ENCODE measurements around the gene EIF4EBP2. TPM values are rescaled to one million over a fixed set of nuclear protein-coding genes. Genes with fewer than 3 reads are reported as not detected.
A peak's percentile ranks its signal among the peaks of the same experiment; 100 is the strongest.

The EIF4EBP2 gene
- polyA plus RNA-seq, 3 donors, result 26.3 to 93.8 (median 73.4) TPM

DNA sequence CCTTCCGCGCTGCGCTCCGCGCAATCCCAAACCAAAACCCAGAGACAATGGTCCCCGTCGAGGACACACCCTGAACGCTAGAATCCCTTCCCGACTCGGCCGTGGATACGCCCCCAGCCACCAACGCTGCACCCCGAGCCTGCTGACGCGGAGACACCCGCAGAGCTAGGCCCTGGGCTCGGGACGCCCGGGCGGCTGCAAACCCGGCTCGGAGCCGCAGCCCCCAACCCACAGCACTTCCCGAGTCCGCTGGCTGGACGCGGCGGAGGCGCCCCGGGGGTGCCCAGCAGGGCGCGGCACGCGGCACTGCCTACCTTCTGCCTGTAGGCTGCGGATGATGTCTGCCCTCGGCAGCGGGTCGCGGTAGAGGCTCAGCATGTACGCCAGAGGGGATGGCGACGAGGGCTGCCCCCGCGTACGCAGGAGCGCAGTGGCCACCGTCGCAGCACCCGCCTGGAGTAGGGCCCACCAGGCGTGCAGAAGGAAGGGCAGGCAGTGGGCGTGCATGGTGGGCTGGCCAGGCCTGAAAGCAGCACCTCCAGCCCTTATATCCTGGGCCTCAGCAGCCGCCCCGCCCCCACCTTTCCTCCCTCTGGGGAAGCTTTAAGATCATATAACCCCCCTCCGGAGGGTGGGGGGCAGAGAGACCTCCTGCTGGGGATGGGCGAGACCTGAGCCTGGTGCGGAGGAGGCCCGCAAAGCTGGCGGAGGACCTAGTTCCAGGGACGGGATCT, 37.4 kb downstream of the EIF4EBP2 start, which contains the start of gene NODAL:
Gene NODAL, minus strand, starts transcription at position 521 of the 734 bp plus-strand sequence. Its CDS starts 14 bp downstream, at position 507.
- WGBS (ENCODE audit: insufficient coverage), result 7% methylated on average over 56 of the region's 60 CpGs
- Histone ChIP-seq H3K4me2 (replicated peaks; ENCODE audit: extremely low read depth, low read length, poor library complexity, severe bottlenecking) (peak within 1 kb of the TSS; percentile 30), H3K4me3 (replicated peaks in 1 of 3; ENCODE audit: low read depth in 2 of 3, low read length in 3 of 3) (no peak within 1 kb of the TSS), H3K79me2 (ENCODE audit: insufficient read depth, low read length) (no peaks in the 10 kb centered on the region), H3K27ac (ENCODE audit: low read depth in 1 of 2, low read length in 2 of 2) (no peak within 1 kb of the TSS), H3K9me3 (replicated peaks in 1 of 2; ENCODE audit: control insufficient read depth in 1 of 2, insufficient read depth in 1 of 2, low read length in 2 of 2) (peaks cover 0 to 18% of the 10 kb centered on the region in 2 donors), H4K20me1 (ENCODE audit: insufficient read depth, low read length) (no peaks in the 10 kb centered on the region), H2AFZ (ENCODE audit: insufficient read depth, low read depth, low read length, poor library complexity, severe bottlenecking) (no peak within 1 kb of the TSS), H3K27me3 (ENCODE audit: control insufficient read depth in 2 of 2, insufficient read depth in 2 of 2, low read length in 2 of 2) (peaks cover 31 to 52% of the 10 kb centered on the region in 2 donors), H3K36me3 (replicated peaks in 1 of 2; ENCODE audit: control insufficient read depth in 1 of 2, insufficient read depth in 2 of 2, low read length in 2 of 2) (no peaks in the 10 kb centered on the region), H3K4me1 (ENCODE audit: control insufficient read depth in 1 of 2, insufficient read depth in 2 of 2, low read length in 2 of 2) (peaks cover 7 to 14% of the 10 kb centered on the region in 2 donors), H3K9ac (ENCODE audit: insufficient read depth, low read length, poor library complexity, severe bottlenecking) (no peak within 1 kb of the TSS)
- intact Hi-C loops (cut with micrococcal nuclease), result no loop called here
- H3K27me3 Mint-ChIP-seq (ENCODE audit: low read depth in 3 of 3), result peaks cover 56 to 72% (median 64%) of the 10 kb centered on the region in 3 donors
- DNase-seq, result no peak
- TF ChIP-seq, protein P1, sequence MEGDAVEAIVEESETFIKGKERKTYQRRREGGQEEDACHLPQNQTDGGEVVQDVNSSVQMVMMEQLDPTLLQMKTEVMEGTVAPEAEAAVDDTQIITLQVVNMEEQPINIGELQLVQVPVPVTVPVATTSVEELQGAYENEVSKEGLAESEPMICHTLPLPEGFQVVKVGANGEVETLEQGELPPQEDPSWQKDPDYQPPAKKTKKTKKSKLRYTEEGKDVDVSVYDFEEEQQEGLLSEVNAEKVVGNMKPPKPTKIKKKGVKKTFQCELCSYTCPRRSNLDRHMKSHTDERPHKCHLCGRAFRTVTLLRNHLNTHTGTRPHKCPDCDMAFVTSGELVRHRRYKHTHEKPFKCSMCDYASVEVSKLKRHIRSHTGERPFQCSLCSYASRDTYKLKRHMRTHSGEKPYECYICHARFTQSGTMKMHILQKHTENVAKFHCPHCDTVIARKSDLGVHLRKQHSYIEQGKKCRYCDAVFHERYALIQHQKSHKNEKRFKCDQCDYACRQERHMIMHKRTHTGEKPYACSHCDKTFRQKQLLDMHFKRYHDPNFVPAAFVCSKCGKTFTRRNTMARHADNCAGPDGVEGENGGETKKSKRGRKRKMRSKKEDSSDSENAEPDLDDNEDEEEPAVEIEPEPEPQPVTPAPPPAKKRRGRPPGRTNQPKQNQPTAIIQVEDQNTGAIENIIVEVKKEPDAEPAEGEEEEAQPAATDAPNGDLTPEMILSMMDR (IDR thresholded peaks at IDR 0.05), result no peak
- H3K4me1 Mint-ChIP-seq, result peaks cover 12% of the 10 kb centered on the region
- peak within 1 kb of the TSS; percentile 20 to 89 for H3K4me3 Mint-ChIP-seq
- peaks cover 0 to 2% of the 10 kb centered on the region in 2 donors for H3K36me3 Mint-ChIP-seq
- H3K9me3 Mint-ChIP-seq, result peaks cover 0 to 22% (median 4%) of the 10 kb centered on the region in 7 donors
- H3K27ac Mint-ChIP-seq, result no peak within 1 kb of the TSS

DNA sequence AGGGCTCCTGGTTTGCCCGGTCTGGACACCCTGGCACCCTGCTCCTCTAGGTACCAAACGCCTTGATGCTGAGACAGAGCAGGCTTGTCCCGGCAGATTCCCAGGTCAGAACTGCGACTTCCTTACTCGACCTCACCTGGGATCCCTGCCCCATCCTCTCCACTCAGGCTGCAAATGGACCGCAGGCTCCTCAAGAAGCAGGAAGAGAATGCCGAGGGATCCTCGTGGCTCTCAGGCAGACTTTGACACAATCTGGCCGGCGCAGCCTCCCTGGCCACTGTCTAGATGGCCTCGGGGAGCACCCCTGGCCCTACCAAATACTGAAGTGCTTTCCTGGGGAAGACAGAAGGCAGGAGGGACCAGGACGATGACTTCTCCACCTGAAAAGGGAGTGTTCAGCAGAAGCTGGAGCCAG, 38.0 kb downstream of the EIF4EBP2 start:
- Mint-ChIP-seq H3K27me3 (ENCODE audit: low read depth in 3 of 3) (peaks cover 56 to 69% (median 62%) of the 10 kb centered on the region in 3 donors), H3K9me3 (peaks cover 0 to 22% (median 4%) of the 10 kb centered on the region in 7 donors), H3K36me3 (peaks cover 0 to 2% of the 10 kb centered on the region in 2 donors), H3K4me1 (peaks cover 12% of the 10 kb centered on the region), H3K27ac (no peak overlapping the region), H3K4me3 (peak overlapping the region in 1 of 2 donors; percentile 67)
- Histone ChIP-seq H3K4me2 (replicated peaks; ENCODE audit: extremely low read depth, low read length, poor library complexity, severe bottlenecking) (no peak overlapping the region), H3K36me3 (replicated peaks in 1 of 2; ENCODE audit: control insufficient read depth in 1 of 2, insufficient read depth in 2 of 2, low read length in 2 of 2) (no peaks in the 10 kb centered on the region), H3K9me3 (replicated peaks in 1 of 2; ENCODE audit: control insufficient read depth in 1 of 2, insufficient read depth in 1 of 2, low read length in 2 of 2) (peaks cover 0 to 18% of the 10 kb centered on the region in 2 donors), H3K27ac (ENCODE audit: low read depth in 1 of 2, low read length in 2 of 2) (no peak overlapping the region), H3K9ac (ENCODE audit: insufficient read depth, low read length, poor library complexity, severe bottlenecking) (no peak overlapping the region), H3K4me1 (ENCODE audit: control insufficient read depth in 1 of 2, insufficient read depth in 2 of 2, low read length in 2 of 2) (peaks cover 7 to 14% of the 10 kb centered on the region in 2 donors), H4K20me1 (ENCODE audit: insufficient read depth, low read length) (no peaks in the 10 kb centered on the region), H3K79me2 (ENCODE audit: insufficient read depth, low read length) (no peaks in the 10 kb centered on the region), H3K4me3 (replicated peaks in 1 of 3; ENCODE audit: low read depth in 2 of 3, low read length in 3 of 3) (no peak overlapping the region), H3K27me3 (ENCODE audit: control insufficient read depth in 2 of 2, insufficient read depth in 2 of 2, low read length in 2 of 2) (peaks cover 31 to 52% of the 10 kb centered on the region in 2 donors), H2AFZ (ENCODE audit: insufficient read depth, low read depth, low read length, poor library complexity, severe bottlenecking) (no peak overlapping the region)
- TF ChIP-seq, protein P1 (IDR thresholded peaks at IDR 0.05), result no peak
- intact Hi-C loops (cut with micrococcal nuclease), result no loop called here
- no peak for DNase-seq
- WGBS (ENCODE audit: insufficient coverage), result 28% methylated on average over 9 of the region's 12 CpGs
